Activated CD8-positive, alpha-beta memory T cell treated with anti-CD3 and anti-CD28 coated beads, Interleukin-2, amount 10 ng/mL, durations not matched to agents 7 days and 5 days (primary cell): ENCODE measurements around the gene GPR31. TPM values are rescaled to one million over a fixed set of nuclear protein-coding genes. Genes with fewer than 3 reads are reported as not detected.

Experiments used
- ATAC-seq: fragments of 150-1000 bp; cut with Tn5 transposase; one replicate; pipeline ENCODE4 v1.10.0; 2021; ENCODE audit warnings: moderate library complexity
- CTCF ChIA-PET: fragments of 350-600 bp; sonication (Branson Sonifier 250); formaldehyde crosslinking; loops from one replicate; lab custom pipeline; 2021; ENCODE audit warnings: antibody characterized with exemption; lab: Charles Lee
- DNase-seq: peaks from one replicate; pipeline ENCODE4 v3.0.0-alpha.2; 2020
- H3K27ac Mint-ChIP-seq: one replicate; pipeline ENCODE4 v1.8.0; 2021; ENCODE audit warnings: mild to moderate bottlenecking, mixed read lengths
- H3K27me3 Mint-ChIP-seq: one replicate; pipeline ENCODE4 v1.8.0; 2021; ENCODE audit warnings: mixed read lengths
- H3K36me3 Mint-ChIP-seq: one replicate; pipeline ENCODE4 v1.8.0; 2021; ENCODE audit warnings: mild to moderate bottlenecking, mixed read lengths
- H3K4me1 Mint-ChIP-seq: one replicate; pipeline ENCODE4 v1.8.0; 2021; ENCODE audit warnings: mixed read lengths
- H3K4me3 Mint-ChIP-seq: one replicate; pipeline ENCODE4 v1.8.0; 2021; ENCODE audit warnings: mild to moderate bottlenecking, moderate library complexity, mixed read lengths
- H3K9me3 Mint-ChIP-seq: one replicate; pipeline ENCODE4 v1.8.0; 2022; ENCODE audit warnings: low read depth, mixed read lengths
- total RNA-seq, 2 experiments: library from RNA; stranded (reverse); gene quantifications; one replicate each; pipeline ENCODE4 v1.2.3, GENCODE V29; 2021

The GPR31 gene
- total RNA-seq, 2 experiments from 2014 or later, result not detected

DNA sequence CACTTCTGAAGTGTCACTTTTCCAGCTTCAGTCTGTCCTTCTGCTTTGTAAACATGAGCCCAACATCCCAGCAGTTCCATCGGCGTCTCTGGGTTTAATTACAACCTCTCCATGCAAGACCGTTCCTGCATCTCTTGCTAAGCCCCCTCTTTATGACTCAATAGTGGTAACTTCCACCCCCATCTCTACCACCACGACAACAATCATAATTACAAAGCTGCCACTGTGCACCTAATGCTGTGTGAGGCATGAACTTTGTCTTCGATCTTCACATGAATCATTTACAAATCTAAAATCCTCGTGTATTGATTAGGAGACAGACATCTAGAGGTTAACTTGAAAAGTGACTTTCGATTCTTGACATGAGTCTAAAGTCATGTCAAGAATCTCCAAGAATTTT, 39.8 kb downstream of the GPR31 start:
- Mint-ChIP-seq H3K4me3 (no peak overlapping the region), H3K27ac (peak overlapping the region; percentile 96), H3K27me3 (peaks cover 5% of the 10 kb centered on the region), H3K9me3 (peaks cover 5% of the 10 kb centered on the region), H3K4me1 (peaks cover 81% of the 10 kb centered on the region), H3K36me3 (peaks cover 7% of the 10 kb centered on the region)
- ATAC-seq (no peak), DNase-seq (no peak)
- CTCF ChIA-PET, result no interaction called here

DNA sequence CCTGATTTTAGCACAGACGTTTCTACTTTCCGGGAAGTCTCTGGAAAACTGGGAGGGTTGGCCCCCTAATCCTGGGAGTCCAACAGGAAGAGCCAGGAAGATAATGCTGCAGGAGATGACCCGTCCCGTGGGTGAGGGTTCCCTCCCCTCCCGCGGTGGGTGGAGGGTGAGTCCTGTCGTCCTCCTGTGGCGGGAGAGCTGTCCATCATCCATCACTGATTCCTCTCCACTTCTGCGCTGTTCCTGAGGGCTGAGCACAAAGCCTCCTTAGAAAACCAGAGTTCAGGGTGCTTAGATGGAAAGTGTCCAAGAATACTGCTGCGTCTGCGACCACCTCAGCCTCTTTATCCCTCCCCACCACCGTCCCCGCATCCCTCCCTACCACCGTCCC, 40.9 kb downstream of the GPR31 start:
- Mint-ChIP-seq H3K36me3 (peaks cover 7% of the 10 kb centered on the region), H3K4me1 (peaks cover 80% of the 10 kb centered on the region), H3K27me3 (peaks cover 10% of the 10 kb centered on the region), H3K4me3 (no peak overlapping the region), H3K9me3 (peaks cover 5% of the 10 kb centered on the region), H3K27ac (no peak overlapping the region)
- DNase-seq (no peak), ATAC-seq (no peak)
- CTCF ChIA-PET, result no interaction called here

DNA sequence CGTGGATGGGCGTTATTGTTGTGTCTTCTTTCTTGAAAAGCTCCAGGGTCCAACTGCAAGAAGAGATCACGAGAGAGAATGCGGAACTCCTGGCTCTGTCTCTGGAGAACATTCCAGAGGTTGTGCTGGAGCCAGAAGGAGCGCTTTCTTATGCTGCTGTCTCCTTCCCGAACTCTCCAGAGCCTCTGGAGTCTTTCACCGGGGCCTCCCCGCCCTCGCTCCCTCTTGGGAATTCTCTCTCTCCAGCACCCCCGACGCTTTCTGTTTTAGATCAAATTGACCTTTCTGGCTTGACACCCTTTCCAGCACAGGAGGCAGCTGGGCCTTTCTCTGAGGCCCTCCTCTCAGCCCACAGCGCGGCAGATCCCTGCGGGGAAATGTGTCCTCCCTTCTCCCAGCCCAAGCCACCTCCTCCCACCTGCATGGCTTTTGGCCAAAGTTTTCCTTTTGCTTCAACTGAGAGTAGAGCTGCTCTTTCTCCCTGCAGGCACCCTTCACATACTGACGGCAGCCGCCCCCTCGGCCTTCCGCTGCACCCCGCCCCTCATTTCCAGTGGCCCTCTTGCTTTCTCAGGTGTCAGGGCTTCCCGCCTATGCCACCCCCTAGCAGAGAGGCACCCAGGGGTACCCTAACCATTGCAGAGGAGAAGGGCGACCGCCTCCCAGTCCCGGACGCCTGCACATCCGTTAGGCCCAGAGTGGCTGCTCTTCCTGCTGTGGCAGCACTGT, 41.5 kb downstream of the GPR31 start:
- Mint-ChIP-seq H3K9me3 (peaks cover 5% of the 10 kb centered on the region), H3K36me3 (peaks cover 7% of the 10 kb centered on the region), H3K27me3 (peaks cover 13% of the 10 kb centered on the region), H3K4me1 (peaks cover 80% of the 10 kb centered on the region), H3K4me3 (no peak overlapping the region), H3K27ac (no peak overlapping the region)
- DNase-seq (no peak), ATAC-seq (no peak)
- CTCF ChIA-PET, result no interaction called here

GRCh38 chr6:167115054-167115453, 42.7 kb downstream of the GPR31 start:
- ATAC-seq (no peak), DNase-seq (no peak)
- Mint-ChIP-seq H3K36me3 (peaks cover 4% of the 10 kb centered on the region), H3K27ac (peak overlapping the region; percentile 73), H3K4me3 (no peak overlapping the region), H3K4me1 (peaks cover 75% of the 10 kb centered on the region), H3K27me3 (peaks cover 19% of the 10 kb centered on the region), H3K9me3 (peaks cover 3% of the 10 kb centered on the region)
- CTCF ChIA-PET, result interaction anchor here (1.5 to 1.7 kb wide), 2 partner anchors 9 to 21 kb away, joined by 4 read pairs; no protein-coding TSS in a partner anchor

GRCh38 chr6:167113935-167114910, 43.6 kb downstream of the GPR31 start:
- peaks cover 3% of the 10 kb centered on the region for H3K9me3 Mint-ChIP-seq
- DNase-seq (peak; percentile 77), ATAC-seq (peak; percentile 65)
- peaks cover 66% of the 10 kb centered on the region for H3K4me1 Mint-ChIP-seq
- CTCF ChIA-PET, result interaction anchor here (1.5 to 1.7 kb wide), 2 partner anchors 9 to 20 kb away, joined by 4 read pairs; no protein-coding TSS in a partner anchor
- peak overlapping the region; percentile 73 for H3K27ac Mint-ChIP-seq
- H3K4me3 Mint-ChIP-seq, result peak overlapping the region; percentile 22
- H3K36me3 Mint-ChIP-seq, result peaks cover 4% of the 10 kb centered on the region
- H3K27me3 Mint-ChIP-seq, result peaks cover 19% of the 10 kb centered on the region

- peaks cover 4% of the 10 kb centered on the region for H3K36me3 Mint-ChIP-seq
- H3K4me1 Mint-ChIP-seq, result peaks cover 60% of the 10 kb centered on the region
- peaks cover 3% of the 10 kb centered on the region for H3K9me3 Mint-ChIP-seq
- ATAC-seq (no peak), DNase-seq (no peak)
- no peak overlapping the region for H3K27ac Mint-ChIP-seq
- peaks cover 19% of the 10 kb centered on the region for H3K27me3 Mint-ChIP-seq
- CTCF ChIA-PET, result interaction anchor here (0.7 to 1.0 kb wide), 2 partner anchors 8 to 20 kb away, joined by 3 read pairs; no protein-coding TSS in a partner anchor
- H3K4me3 Mint-ChIP-seq, result peak overlapping the region; percentile 31
These were observed 44.6 kb downstream of the GPR31 start for GRCh38 chr6:167113047-167113754.

DNA sequence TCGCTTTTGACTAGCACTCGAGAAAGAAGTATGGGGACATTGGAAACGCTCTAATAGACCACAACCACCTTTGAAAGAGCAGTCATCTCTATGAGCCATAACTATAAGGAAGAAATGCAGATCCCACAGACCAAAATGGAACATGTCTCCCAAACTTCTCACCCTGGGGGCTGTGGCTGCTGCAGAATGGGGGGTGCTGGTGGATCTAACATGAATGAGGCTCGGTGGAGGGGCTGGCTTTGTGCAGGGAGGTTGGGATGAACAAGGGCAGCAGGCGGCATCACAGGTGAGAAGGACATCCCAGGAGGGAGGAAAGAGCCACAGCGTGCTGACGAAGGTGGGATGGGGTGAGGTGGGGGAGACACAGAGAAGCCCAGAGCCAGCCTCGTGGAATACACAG, 45.4 kb downstream of the GPR31 start:
- peaks cover 58% of the 10 kb centered on the region for H3K4me1 Mint-ChIP-seq
- H3K36me3 Mint-ChIP-seq, result no peaks in the 10 kb centered on the region
- DNase-seq (no peak), ATAC-seq (no peak)
- peak overlapping the region; percentile 53 for H3K27ac Mint-ChIP-seq
- H3K27me3 Mint-ChIP-seq, result peaks cover 17% of the 10 kb centered on the region
- CTCF ChIA-PET, result interaction anchor here (1.0 kb wide), 1 partner anchor 8 kb away, joined by 3 read pairs; no protein-coding TSS in a partner anchor
- H3K4me3 Mint-ChIP-seq, result peak overlapping the region; percentile 31
- H3K9me3 Mint-ChIP-seq, result no peaks in the 10 kb centered on the region

GRCh38 chr6:167111597-167111996, 46.2 kb downstream of the GPR31 start:
- no peaks in the 10 kb centered on the region for H3K36me3 Mint-ChIP-seq
- H3K27me3 Mint-ChIP-seq, result peaks cover 17% of the 10 kb centered on the region
- peaks cover 58% of the 10 kb centered on the region for H3K4me1 Mint-ChIP-seq
- H3K4me3 Mint-ChIP-seq, result peak overlapping the region; percentile 3
- CTCF ChIA-PET, result no interaction called here
- ATAC-seq (no peak), DNase-seq (no peak)
- no peaks in the 10 kb centered on the region for H3K9me3 Mint-ChIP-seq
- H3K27ac Mint-ChIP-seq, result peak overlapping the region; percentile 58

- Mint-ChIP-seq H3K9me3 (no peaks in the 10 kb centered on the region), H3K4me1 (peaks cover 46% of the 10 kb centered on the region), H3K4me3 (no peak overlapping the region), H3K27me3 (peaks cover 17% of the 10 kb centered on the region), H3K27ac (no peak overlapping the region), H3K36me3 (peaks cover 2% of the 10 kb centered on the region)
- ATAC-seq (no peak), DNase-seq (no peak)
- CTCF ChIA-PET, result interaction anchor here (1.0 kb wide), 1 partner anchor 13 kb away, joined by 3 read pairs; the partner anchor contains the start of gene CCR6
These were observed 48.1 kb downstream of the GPR31 start for GRCh38 chr6:167109651-167110050.

- Mint-ChIP-seq H3K36me3 (peaks cover 6% of the 10 kb centered on the region), H3K9me3 (no peaks in the 10 kb centered on the region), H3K27ac (no peak overlapping the region), H3K4me1 (peaks cover 43% of the 10 kb centered on the region), H3K27me3 (peaks cover 14% of the 10 kb centered on the region), H3K4me3 (no peak overlapping the region)
- DNase-seq (no peak), ATAC-seq (no peak)
- CTCF ChIA-PET, result no interaction called here
These were observed 49.5 kb downstream of the GPR31 start for GRCh38 chr6:167108278-167108677.

GRCh38 chr6:167107787-167108186, 50.0 kb downstream of the GPR31 start:
- H3K4me1 Mint-ChIP-seq, result peaks cover 43% of the 10 kb centered on the region
- H3K9me3 Mint-ChIP-seq, result no peaks in the 10 kb centered on the region
- H3K27me3 Mint-ChIP-seq, result peaks cover 14% of the 10 kb centered on the region
- peaks cover 6% of the 10 kb centered on the region for H3K36me3 Mint-ChIP-seq
- CTCF ChIA-PET, result no interaction called here
- no peak for ATAC-seq
- no peak for DNase-seq
- H3K27ac Mint-ChIP-seq, result no peak overlapping the region
- H3K4me3 Mint-ChIP-seq, result no peak overlapping the region

GRCh38 chr6:167106406-167106805, 51.4 kb downstream of the GPR31 start:
- Mint-ChIP-seq H3K27me3 (peaks cover 6% of the 10 kb centered on the region), H3K4me3 (no peak overlapping the region), H3K4me1 (peaks cover 33% of the 10 kb centered on the region), H3K27ac (no peak overlapping the region), H3K36me3 (peaks cover 8% of the 10 kb centered on the region), H3K9me3 (no peaks in the 10 kb centered on the region)
- ATAC-seq (no peak), DNase-seq (no peak)
- CTCF ChIA-PET, result no interaction called here
